SJCRH30 (cell line): ENCODE results near the gene REV1. TPM values are rescaled to one million over a fixed set of nuclear protein-coding genes. Genes with fewer than 3 reads are reported as not detected.

Experiments
- DNase-seq, 2 experiments: peaks; one replicate each; pipeline ENCODE4 v3.0.0-alpha.2; 2015 to 2020
- H3K27ac ChIP-seq: fragments of 250-450 bp; sonication (Bioruptor Pico); 2 replicates; pipeline ENCODE4 v1.5.1; 2020; ENCODE audit warnings: mild to moderate bottlenecking, moderate library complexity
- H3K27me3 ChIP-seq: fragments of 250-450 bp; sonication (Bioruptor Pico); 2 replicates; pipeline ENCODE4 v1.5.1; 2020; ENCODE audit warnings: mild to moderate bottlenecking, moderate library complexity
- H3K36me3 ChIP-seq: fragments of 250-450 bp; sonication (Bioruptor Pico); 2 replicates; pipeline ENCODE4 v1.5.1; 2020; ENCODE audit warnings: mild to moderate bottlenecking, moderate library complexity
- H3K4me1 ChIP-seq: fragments of 250-450 bp; sonication (Bioruptor Pico); 2 replicates; pipeline ENCODE4 v1.5.1; 2020; ENCODE audit warnings: mild to moderate bottlenecking, moderate library complexity
- H3K4me3 ChIP-seq: fragments of 250-450 bp; sonication (Bioruptor Pico); 2 replicates; pipeline ENCODE4 v1.5.1; 2020; ENCODE audit warnings: mild to moderate bottlenecking, moderate library complexity
- H3K9me3 ChIP-seq: fragments of 250-450 bp; sonication (Bioruptor Pico); replicated peaks from 2 replicates; pipeline ENCODE4 v1.5.1; 2020; ENCODE audit warnings: mild to moderate bottlenecking, moderate library complexity
- total RNA-seq: library from RNA; depleted of rRNA; stranded (reverse); fragments of >200 nt; shearing (Covaris generic); gene quantifications from 2 replicates; pipeline ENCODE4 v1.2.3, GENCODE V29; 2014

The REV1 gene
- total RNA-seq, 1 experiment from 2014 or later = 50.8 TPM

DNA sequence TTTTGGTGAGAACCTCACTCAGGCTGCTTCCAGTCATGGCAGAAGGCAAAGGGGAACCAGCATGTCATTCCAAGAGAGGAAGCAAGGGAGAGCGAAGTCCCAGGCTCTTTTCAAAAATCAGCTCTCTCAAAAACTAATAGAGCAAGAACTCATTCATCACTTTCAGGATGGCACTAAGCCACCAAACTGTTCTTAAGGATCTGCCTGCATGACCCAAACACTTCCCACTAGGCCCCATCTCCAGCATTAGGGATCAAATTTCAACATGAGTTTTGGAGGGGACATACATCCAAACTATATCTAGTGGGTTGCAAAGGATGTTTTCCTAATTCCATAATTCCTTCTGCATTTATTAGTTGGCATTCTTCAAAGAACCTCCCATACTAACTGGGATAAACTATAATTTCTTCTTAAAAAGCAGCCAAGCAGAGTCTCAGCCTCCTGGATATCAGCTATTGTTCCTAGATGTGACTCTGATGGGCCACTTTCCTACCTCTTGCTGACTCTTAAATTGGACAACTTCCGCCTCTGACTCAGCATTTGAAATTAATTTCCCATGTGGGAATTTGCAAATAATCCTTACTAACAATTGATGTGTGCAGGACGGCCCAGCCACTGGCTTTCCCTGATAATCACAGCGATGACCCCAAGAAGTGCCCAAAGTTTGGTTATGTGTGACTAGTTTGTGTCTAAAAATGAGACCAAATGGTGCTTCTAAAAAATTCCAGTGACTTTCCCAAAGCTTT is 5.5 kb upstream of the REV1 start:
- H3K36me3 ChIP-seq = no peaks in the 10 kb centered on the region
- 0 out of 2 replicates have a peak, but pooled peaks cover 6% of the 10 kb centered on the region for H3K27me3 ChIP-seq
- H3K4me1 ChIP-seq = 0 out of 2 replicates have a peak, but pooled peaks cover 2% of the 10 kb centered on the region
- H3K9me3 ChIP-seq = no peaks in the 10 kb centered on the region
- H3K27ac ChIP-seq = no peak overlapping the region
- DNase-seq = no peak
- H3K4me3 ChIP-seq = no peak overlapping the region

DNA sequence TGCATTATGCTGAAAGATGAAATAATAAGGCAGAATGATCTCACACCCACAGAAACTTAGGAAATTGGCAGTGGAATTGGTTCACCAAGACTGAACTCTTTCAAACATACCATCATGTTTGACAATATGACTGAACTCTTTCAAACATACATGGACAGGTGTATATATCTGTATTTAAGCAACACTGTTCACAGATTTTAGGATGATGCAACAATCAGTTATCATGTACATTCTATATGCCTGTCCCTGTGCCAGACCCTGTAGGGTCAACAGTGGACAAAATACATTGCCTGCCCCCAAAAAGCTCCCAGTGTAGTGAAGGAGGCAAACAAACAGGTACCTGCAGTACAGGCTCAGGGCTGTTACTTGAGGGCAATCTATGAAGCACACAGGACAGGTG is 2.9 kb upstream of the REV1 start:
- H3K27me3 ChIP-seq = 0 out of 2 replicates have a peak, but pooled peaks cover 6% of the 10 kb centered on the region
- H3K4me1 ChIP-seq = 0 out of 2 replicates have a peak, but pooled peaks cover 2% of the 10 kb centered on the region
- DNase-seq = no peak
- H3K9me3 ChIP-seq = no peaks in the 10 kb centered on the region
- no peak overlapping the region for H3K4me3 ChIP-seq
- H3K27ac ChIP-seq = no peak overlapping the region
- H3K36me3 ChIP-seq = no peaks in the 10 kb centered on the region

GRCh38 chr2:99490623-99491461 is 1.0 kb upstream of the REV1 start:
- Histone ChIP-seq H3K4me3 (peak overlapping the region; percentile 77), H3K36me3 (peaks cover 2% of the 10 kb centered on the region; the same call in 1 of the 2 replicates), H3K9me3 (no peaks in the 10 kb centered on the region), H3K4me1 (0 out of 2 replicates have a peak, but pooled peaks cover 2% of the 10 kb centered on the region), H3K27ac (peak overlapping the region; percentile 17; the same call in 1 of the 2 replicates), H3K27me3 (no peaks in the 10 kb centered on the region)
- DNase-seq = no peak

DNA sequence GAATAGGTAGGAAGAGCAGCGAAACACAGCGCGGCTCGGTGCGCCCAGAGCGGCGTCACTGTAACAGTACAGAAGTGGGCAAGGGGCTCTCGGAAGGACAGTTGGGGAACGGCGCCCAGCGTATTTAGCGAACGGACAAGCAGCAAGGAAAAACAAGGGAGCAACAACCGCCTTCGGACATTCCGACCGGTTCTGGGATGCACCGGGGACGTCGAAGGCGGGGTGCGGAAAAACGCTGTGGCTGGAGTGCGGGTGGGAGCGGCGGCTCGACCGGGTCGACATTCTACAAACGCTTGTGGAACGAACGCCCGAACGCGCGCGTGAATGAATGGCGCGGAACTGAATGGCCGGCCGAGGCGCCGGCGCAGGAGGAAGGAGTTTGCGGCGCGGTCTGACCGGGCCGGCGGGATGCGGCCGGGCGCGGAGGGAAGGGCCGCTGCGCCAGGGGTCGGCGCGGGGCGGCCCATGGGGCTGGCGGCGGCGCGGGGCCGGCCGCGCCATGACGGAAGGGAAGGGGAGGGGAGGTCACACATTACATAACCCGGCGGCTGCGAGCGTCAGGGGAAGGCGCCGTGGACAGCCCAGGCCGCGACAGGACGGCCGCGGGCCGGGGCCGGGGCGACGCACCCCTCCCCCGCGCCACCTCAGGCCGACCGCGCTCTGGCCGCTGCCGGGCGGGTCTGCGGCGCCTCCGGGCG is 605 bp downstream of the REV1 start:
- Histone ChIP-seq H3K4me1 (0 out of 2 replicates have a peak, but pooled peaks cover 2% of the 10 kb centered on the region), H3K4me3 (peak overlapping the region; percentile 77), H3K27me3 (no peaks in the 10 kb centered on the region), H3K9me3 (no peaks in the 10 kb centered on the region), H3K36me3 (peaks cover 2% of the 10 kb centered on the region; the same call in 1 of the 2 replicates), H3K27ac (peak overlapping the region; percentile 70)
- peak; percentile 62 for DNase-seq

DNA sequence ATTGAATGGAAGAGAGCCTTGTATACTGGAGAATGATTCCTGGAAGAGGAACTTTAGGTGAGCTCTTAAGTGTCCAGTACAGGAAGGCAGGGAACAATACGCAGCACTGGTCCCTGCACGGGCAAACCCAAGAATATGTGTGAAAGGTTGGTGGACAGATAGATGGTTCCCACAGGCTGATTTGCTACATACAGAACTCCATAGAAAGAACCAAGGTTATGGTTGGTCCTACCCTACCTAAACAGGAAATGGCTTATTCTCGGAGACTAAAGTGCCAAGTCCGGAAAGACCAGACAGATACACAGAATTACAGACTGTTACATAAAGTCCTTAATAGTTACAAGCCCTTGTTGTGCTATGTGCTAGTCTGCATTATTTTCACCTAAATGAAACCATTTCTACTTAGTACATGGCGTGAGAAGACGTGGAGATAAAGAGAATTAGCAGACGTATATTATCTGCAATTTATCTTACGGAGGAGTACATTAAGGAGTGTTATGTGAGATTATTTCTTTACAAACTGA is 1.2 kb downstream of the REV1 start:
- Histone ChIP-seq H3K4me3 (peak overlapping the region; percentile 77), H3K27me3 (no peaks in the 10 kb centered on the region), H3K9me3 (no peaks in the 10 kb centered on the region), H3K36me3 (peaks cover 2% of the 10 kb centered on the region; the same call in 1 of the 2 replicates), H3K4me1 (0 out of 2 replicates have a peak, but pooled peaks cover 2% of the 10 kb centered on the region), H3K27ac (peak overlapping the region; percentile 70)
- DNase-seq = peak in 1 of 2 experiments; percentile 47

GRCh38 chr2:99487906-99488305 is 1.9 kb downstream of the REV1 start:
- Histone ChIP-seq H3K4me1 (0 out of 2 replicates have a peak, but pooled peaks cover 2% of the 10 kb centered on the region), H3K4me3 (peak overlapping the region; percentile 77), H3K27ac (no peak overlapping the region), H3K27me3 (no peaks in the 10 kb centered on the region), H3K9me3 (no peaks in the 10 kb centered on the region), H3K36me3 (peaks cover 2% of the 10 kb centered on the region; the same call in 1 of the 2 replicates)
- DNase-seq = no peak

DNA sequence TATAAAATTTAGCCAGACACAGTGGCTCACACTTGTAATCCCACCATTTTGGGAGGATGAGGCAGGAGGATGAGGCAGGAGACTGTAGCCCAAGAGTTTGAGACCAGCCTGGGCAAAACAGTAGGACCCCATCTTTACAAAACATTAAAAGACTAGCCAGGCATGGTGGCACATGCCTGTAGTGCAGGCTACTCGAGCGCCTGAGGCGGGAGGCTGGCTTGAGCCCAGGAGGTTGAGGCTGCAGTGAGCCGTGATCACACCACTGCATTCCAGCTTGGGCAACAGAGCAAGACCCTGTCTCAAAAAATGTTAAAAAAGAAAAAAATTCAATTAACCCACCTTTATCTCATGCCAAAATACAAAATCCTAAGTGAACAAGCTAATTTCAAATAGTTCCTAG is 4.0 kb downstream of the REV1 start:
- Histone ChIP-seq H3K4me1 (0 out of 2 replicates have a peak, but pooled peaks cover under 1% of the 10 kb centered on the region), H3K9me3 (no peaks in the 10 kb centered on the region), H3K27me3 (no peaks in the 10 kb centered on the region), H3K4me3 (no peak overlapping the region), H3K36me3 (peaks cover 5% of the 10 kb centered on the region), H3K27ac (no peak overlapping the region)
- DNase-seq = no peak

DNA sequence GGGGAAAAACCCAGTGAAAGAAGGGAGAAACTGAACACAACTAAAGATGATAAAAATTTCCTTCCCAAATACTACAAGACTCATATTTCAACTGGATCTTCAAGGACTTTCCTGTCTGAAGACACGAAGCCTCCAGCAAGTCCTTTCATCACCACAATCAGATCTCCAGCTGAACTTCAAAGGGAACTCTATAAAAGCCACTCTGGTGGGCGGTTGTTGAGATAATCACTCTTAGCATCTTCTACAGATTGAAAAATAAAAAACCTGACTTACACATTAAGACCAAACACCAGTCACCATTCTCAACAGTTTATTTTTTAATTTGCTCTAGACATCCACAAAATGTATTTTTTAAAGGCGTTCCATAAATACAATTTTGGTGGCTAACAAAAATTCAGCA is 4.4 kb downstream of the REV1 start:
- Histone ChIP-seq H3K9me3 (no peaks in the 10 kb centered on the region), H3K4me3 (no peak overlapping the region), H3K36me3 (peaks cover 9% of the 10 kb centered on the region), H3K27me3 (no peaks in the 10 kb centered on the region), H3K4me1 (no peaks in the 10 kb centered on the region), H3K27ac (no peak overlapping the region)
- no peak for DNase-seq

- Histone ChIP-seq H3K36me3 (peaks cover 10% of the 10 kb centered on the region), H3K9me3 (no peaks in the 10 kb centered on the region), H3K27me3 (no peaks in the 10 kb centered on the region), H3K4me3 (no peak overlapping the region), H3K27ac (no peak overlapping the region), H3K4me1 (no peaks in the 10 kb centered on the region)
- DNase-seq = no peak
Observed at GRCh38 chr2:99484205-99484604, 5.6 kb downstream of the REV1 start.

DNA sequence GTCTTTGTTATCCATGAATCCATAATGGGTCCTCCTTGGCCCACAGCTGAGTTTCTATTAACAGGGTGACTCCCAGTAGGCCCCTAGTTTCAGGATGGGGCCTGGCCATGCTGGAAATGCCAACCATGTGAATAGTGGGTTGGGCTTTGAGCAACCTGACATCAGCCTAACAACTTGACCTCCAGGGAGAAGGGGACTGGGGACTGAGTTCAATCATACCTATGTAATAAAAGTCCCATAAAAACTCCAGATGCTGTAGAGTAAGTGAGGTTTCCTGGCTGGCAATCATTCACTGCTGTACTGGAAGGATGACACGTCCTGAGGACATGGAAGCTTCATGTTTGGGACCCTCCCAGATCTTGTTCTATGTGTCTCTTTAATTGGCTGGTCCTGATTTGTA is 7.9 kb downstream of the REV1 start:
- no peaks in the 10 kb centered on the region for H3K9me3 ChIP-seq
- no peak for DNase-seq
- no peak overlapping the region for H3K27ac ChIP-seq
- H3K4me1 ChIP-seq = no peaks in the 10 kb centered on the region
- H3K27me3 ChIP-seq = no peaks in the 10 kb centered on the region
- H3K4me3 ChIP-seq = no peak overlapping the region
- peaks cover 13% of the 10 kb centered on the region for H3K36me3 ChIP-seq

DNA sequence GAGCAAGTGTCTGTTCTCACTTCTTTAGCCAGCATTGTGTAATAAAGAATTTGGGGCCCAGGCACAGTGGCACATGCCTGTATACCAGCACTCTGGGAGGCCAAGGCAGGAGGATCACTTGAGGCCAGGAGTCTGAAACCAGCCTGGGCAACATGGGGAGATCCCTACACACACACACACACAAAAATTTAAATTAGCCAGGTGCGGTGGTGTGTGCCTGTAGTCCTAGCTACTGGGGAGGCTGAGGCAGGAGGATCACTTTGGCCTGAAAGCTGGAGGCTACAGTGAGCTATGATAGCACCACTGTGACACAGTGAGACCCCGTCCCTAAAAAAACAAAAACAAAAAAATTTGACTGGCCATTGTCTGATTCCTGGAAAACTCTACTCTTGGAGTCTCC is 8.3 kb downstream of the REV1 start:
- no peaks in the 10 kb centered on the region for H3K9me3 ChIP-seq
- H3K4me3 ChIP-seq = no peak overlapping the region
- no peaks in the 10 kb centered on the region for H3K27me3 ChIP-seq

GRCh38 chr2:99480390-99480789 is 9.4 kb downstream of the REV1 start:
- no peak for DNase-seq
- H3K9me3 ChIP-seq = no peaks in the 10 kb centered on the region
- peaks cover 10% of the 10 kb centered on the region; the same call in 1 of the 2 replicates for H3K36me3 ChIP-seq
- H3K4me1 ChIP-seq = no peaks in the 10 kb centered on the region
- H3K27ac ChIP-seq = no peak overlapping the region
- H3K27me3 ChIP-seq = no peaks in the 10 kb centered on the region
- H3K4me3 ChIP-seq = no peak overlapping the region

More for the DNA sequence above, 8.3 kb downstream of the REV1 start:
- no peak for DNase-seq
- H3K36me3 ChIP-seq = peaks cover 13% of the 10 kb centered on the region
- H3K27ac ChIP-seq = no peak overlapping the region
- no peaks in the 10 kb centered on the region for H3K4me1 ChIP-seq

- H3K27me3 ChIP-seq = no peaks in the 10 kb centered on the region
- peaks cover 13% of the 10 kb centered on the region for H3K36me3 ChIP-seq
- H3K4me1 ChIP-seq = no peaks in the 10 kb centered on the region
- no peak overlapping the region for H3K4me3 ChIP-seq
- H3K9me3 ChIP-seq = no peaks in the 10 kb centered on the region
- no peak for DNase-seq
- H3K27ac ChIP-seq = no peak overlapping the region
Observed at GRCh38 chr2:99478632-99479031, 11.2 kb downstream of the REV1 start.

GRCh38 chr2:99477054-99477453 is 12.8 kb downstream of the REV1 start:
- no peak for DNase-seq
- Histone ChIP-seq H3K9me3 (no peaks in the 10 kb centered on the region), H3K27ac (no peak overlapping the region), H3K4me3 (no peak overlapping the region), H3K4me1 (no peaks in the 10 kb centered on the region), H3K27me3 (no peaks in the 10 kb centered on the region), H3K36me3 (peaks cover 19% of the 10 kb centered on the region)
